ENCODE measurements around the gene RNU6-9. TPM values are rescaled to one million over a fixed set of nuclear protein-coding genes. Genes with fewer than 3 reads are reported as not detected.

Gene RNU6-9
- total RNA-seq, 1 donor from 2014 or later: not detected

GRCh38 chr19:902446-903226 lies 9.4 kb downstream of the RNU6-9 start:
- no peaks in the 10 kb centered on the region for H3K9me3 Mint-ChIP-seq (ENCODE audit: low read depth)
- no peak for TF ChIP-seq CTCF (IDR thresholded peaks at IDR 0.05)
- no peak overlapping the region for H3K4me3 Mint-ChIP-seq (ENCODE audit: unreplicated experiment)
- no peaks in the 10 kb centered on the region for H3K27me3 Mint-ChIP-seq (ENCODE audit: low read depth)
- peaks cover 1% of the 10 kb centered on the region for H3K36me3 Mint-ChIP-seq (ENCODE audit: low read depth)
- no peak for DNase-seq (ENCODE audit: low spot score)
- H3K4me1 Mint-ChIP-seq (ENCODE audit: low read depth): no peaks in the 10 kb centered on the region
- H3K27ac Mint-ChIP-seq (ENCODE audit: unreplicated experiment): no peak overlapping the region

GRCh38 chr19:903266-903797 lies 10.0 kb downstream of the RNU6-9 start:
- DNase-seq (ENCODE audit: low spot score): peak; percentile 67

GRCh38 chr19:904545-904944 lies 11.3 kb downstream of the RNU6-9 start:
- Mint-ChIP-seq H3K27me3 (ENCODE audit: low read depth) (no peaks in the 10 kb centered on the region), H3K36me3 (ENCODE audit: low read depth) (no peaks in the 10 kb centered on the region), H3K27ac (ENCODE audit: unreplicated experiment) (no peak overlapping the region), H3K9me3 (ENCODE audit: low read depth) (no peaks in the 10 kb centered on the region), H3K4me1 (ENCODE audit: low read depth) (peaks cover 7% of the 10 kb centered on the region), H3K4me3 (ENCODE audit: unreplicated experiment) (no peak overlapping the region)
- DNase-seq (ENCODE audit: low spot score): no peak
- no peak for TF ChIP-seq CTCF (IDR thresholded peaks at IDR 0.05)

More at GRCh38 chr19:903266-903797, 10.0 kb downstream of the RNU6-9 start:
- H3K27me3 Mint-ChIP-seq (ENCODE audit: low read depth): no peaks in the 10 kb centered on the region
- no peaks in the 10 kb centered on the region for H3K9me3 Mint-ChIP-seq (ENCODE audit: low read depth)
- no peak for TF ChIP-seq CTCF (IDR thresholded peaks at IDR 0.05)
- no peak overlapping the region for H3K27ac Mint-ChIP-seq (ENCODE audit: unreplicated experiment)
- H3K36me3 Mint-ChIP-seq (ENCODE audit: low read depth): no peaks in the 10 kb centered on the region
- no peak overlapping the region for H3K4me3 Mint-ChIP-seq (ENCODE audit: unreplicated experiment)
- no peaks in the 10 kb centered on the region for H3K4me1 Mint-ChIP-seq (ENCODE audit: low read depth)

- Mint-ChIP-seq H3K4me1 (ENCODE audit: low read depth) (peaks cover 7% of the 10 kb centered on the region), H3K27ac (ENCODE audit: unreplicated experiment) (no peak overlapping the region), H3K36me3 (ENCODE audit: low read depth) (no peaks in the 10 kb centered on the region), H3K4me3 (ENCODE audit: unreplicated experiment) (no peak overlapping the region), H3K9me3 (ENCODE audit: low read depth) (no peaks in the 10 kb centered on the region), H3K27me3 (ENCODE audit: low read depth) (no peaks in the 10 kb centered on the region)
- DNase-seq (ENCODE audit: low spot score): no peak
- no peak for TF ChIP-seq CTCF (IDR thresholded peaks at IDR 0.05)
These were observed 13.2 kb downstream of the RNU6-9 start for GRCh38 chr19:906480-906879.

GRCh38 chr19:907183-907853 lies 14.0 kb downstream of the RNU6-9 start:
- peak; percentile 59 for DNase-seq (ENCODE audit: low spot score)
- Mint-ChIP-seq H3K4me3 (ENCODE audit: unreplicated experiment) (no peak overlapping the region), H3K4me1 (ENCODE audit: low read depth) (peaks cover 7% of the 10 kb centered on the region), H3K27me3 (ENCODE audit: low read depth) (no peaks in the 10 kb centered on the region), H3K9me3 (ENCODE audit: low read depth) (no peaks in the 10 kb centered on the region), H3K36me3 (ENCODE audit: low read depth) (no peaks in the 10 kb centered on the region), H3K27ac (ENCODE audit: unreplicated experiment) (no peak overlapping the region)
- no peak for TF ChIP-seq CTCF (IDR thresholded peaks at IDR 0.05)
